K562 (cell line): ENCODE measurements around the gene AAMDC. TPM values are rescaled to one million over a fixed set of nuclear protein-coding genes. Genes with fewer than 3 reads are reported as not detected.

Source experiments
- ATAC-seq: fragments of 200-7000 bp; cut with Tn5 transposase; 3 replicates; pipeline ENCODE4 v1.9.1; 2020; ENCODE audit warnings: moderate library complexity
- BruUV-seq: library from RNA; stranded (reverse); fragments of 400-500 nt; replicated peaks from 2 replicates; lab custom pipeline; 2021; lab: Mats Ljungman, UMichigan
- CTCF ChIA-PET: fragments of 300-600 bp; formaldehyde crosslinking; extraction: SDS; loops from one replicate; lab custom pipeline; 2021; ENCODE audit warnings: low intra/inter-chr PET ratio; lab: Yijun Ruan, JAX
- POLR2A ChIA-PET: fragments of 300-600, 350-650 bp; sonication (Branson Sonifier 250); formaldehyde crosslinking; extraction: SDS; loops from one replicate; lab custom pipeline; 2021; ENCODE audit warnings: antibody characterized with exemption, inconsistent platforms; lab: Yijun Ruan, JAX
- DNase-seq, 4 experiments: peaks; one replicate each; pipeline versions ENCODE4 v3.0.0 to v3.0.0-alpha.2; 2011 to 2018; ENCODE audit warnings: low spot score in 3 of 4, mixed read lengths in 3 of 4; ENCODE audit errors: extremely low read depth in 1 of 4
- FAIRE-seq: peaks from 2 replicates; lab custom pipeline; 2011; peaks lifted over from hg19 to GRCh38; lab: Jason Lieb, UNC
- H2AFZ ChIP-seq: 2 replicates; pipeline ENCODE4 v1.6.0; 2011; ENCODE audit warnings: low read depth, low read length, control low read depth, inconsistent platforms
- H3K27ac ChIP-seq: fragments of 200-600 bp; 3 replicates; pipeline ENCODE4 v1.8.0; 2011; ENCODE audit warnings: low read depth, mild to moderate bottlenecking, control low read depth, inconsistent platforms, low read length, moderate library complexity, mixed read lengths; ENCODE audit errors: extremely low read depth
- H3K27me3 ChIP-seq, 2 experiments: fragments of 300-600 bp in 1 of 2; 2 replicates in 1 of 2; 3 replicates in 1 of 2; pipeline versions ENCODE4 v1.6.0 to v1.8.0; 2011; ENCODE audit warnings: inconsistent platforms in 2 of 2, low read length in 2 of 2, mild to moderate bottlenecking in 1 of 2, mixed read lengths in 1 of 2, moderate library complexity in 1 of 2; ENCODE audit not compliant: control insufficient read depth in 2 of 2, insufficient read depth in 2 of 2
- H3K36me3 ChIP-seq: fragments of 300-600 bp; 3 replicates; pipeline ENCODE4 v1.8.0; 2011; ENCODE audit warnings: mild to moderate bottlenecking, low read length, inconsistent platforms; ENCODE audit not compliant: control insufficient read depth, insufficient read depth
- H3K4me1 ChIP-seq, 2 experiments: fragments of 200-600 bp in 1 of 2; replicated peaks in 1 of 2; 2 replicates in 1 of 2; 3 replicates in 1 of 2; pipeline versions ENCODE4 v1.5.1 to v1.8.0; 2011; ENCODE audit warnings: inconsistent platforms in 2 of 2, low read length in 2 of 2, mild to moderate bottlenecking in 1 of 2, mixed read lengths in 1 of 2, moderate library complexity in 1 of 2; ENCODE audit not compliant: control insufficient read depth in 2 of 2, insufficient read depth in 2 of 2
- H3K4me2 ChIP-seq: 2 replicates; pipeline ENCODE4 v1.6.1; 2011; ENCODE audit warnings: low read length, control low read depth, inconsistent platforms, mixed read lengths; ENCODE audit not compliant: insufficient read depth
- H3K4me3 ChIP-seq: fragments of 200-600 bp; sonication (generic), shearing (Covaris generic); 2 replicates; pipeline ENCODE4 v1.5.1; 2016; ENCODE audit warnings: control low read depth, inconsistent platforms
- H3K79me2 ChIP-seq: fragments of 200-600 bp; 3 replicates; pipeline ENCODE4 v1.8.0; 2011; ENCODE audit warnings: low read length, inconsistent platforms; ENCODE audit not compliant: control insufficient read depth, insufficient read depth
- H3K9ac ChIP-seq, 2 experiments: 2 replicates each; pipeline versions ENCODE4 v1.6.0 to v1.6.1; 2011; ENCODE audit warnings: low read depth in 2 of 2, low read length in 2 of 2, control low read depth in 1 of 2, inconsistent platforms in 1 of 2, mild to moderate bottlenecking in 1 of 2, mixed read lengths in 1 of 2; ENCODE audit not compliant: insufficient read depth in 1 of 2
- H3K9me1 ChIP-seq: one replicate; pipeline ENCODE4 v1.6.0; 2011; ENCODE audit warnings: inconsistent platforms, mild to moderate bottlenecking, low read length, moderate library complexity; ENCODE audit not compliant: control insufficient read depth, insufficient read depth
- H3K9me3 ChIP-seq: replicated peaks from 2 replicates; pipeline ENCODE4 v1.5.1; 2011; ENCODE audit warnings: low read depth, low read length, inconsistent platforms; ENCODE audit not compliant: control insufficient read depth, insufficient read depth
- H4K20me1 ChIP-seq: replicated peaks from 2 replicates; pipeline ENCODE4 v1.6.1; 2011; ENCODE audit warnings: low read length, inconsistent platforms, mixed read lengths; ENCODE audit not compliant: control insufficient read depth, insufficient read depth
- GATAD2B ChIP-seq: fragments of 450-650 bp; IDR thresholded peaks from 2 replicates; pipeline ENCODE4 v1.6.1; 2017; ENCODE audit warnings: mild to moderate bottlenecking, borderline replicate concordance
- HNRNPL ChIP-seq: fragments of 200-400 bp; formaldehyde crosslinking; IDR thresholded peaks from 2 replicates; pipeline ENCODE4 v1.6.1; 2017; ENCODE audit warnings: low read depth, mild to moderate bottlenecking, low read length
- RHOXF2B ChIP-seq: fragments of 250-450 bp; sonication (Bioruptor Pico); conservative IDR thresholded peaks from 2 replicates; pipeline ENCODE4 v1.5.1; 2021
- SMAD3 ChIP-seq: fragments of 450-650 bp; formaldehyde crosslinking; conservative IDR thresholded peaks from 2 replicates; pipeline ENCODE4 v1.4.0; 2020; ENCODE audit warnings: mild to moderate bottlenecking
- SPI1 ChIP-seq: IDR thresholded peaks from 2 replicates; pipeline ENCODE4 v1.6.1; 2011; ENCODE audit warnings: low read depth, low read length, control low read depth, borderline replicate concordance
- TRIM24 ChIP-seq, 2 experiments: fragments of 450-650 bp; IDR thresholded peaks; 2 replicates each; pipeline ENCODE4 v1.6.1; 2016
- XRCC3 ChIP-seq: fragments of 450-650 bp; IDR thresholded peaks from 2 replicates; pipeline ENCODE4 v1.6.1; 2017; ENCODE audit warnings: mild to moderate bottlenecking, moderate library complexity
- ZC3H8 ChIP-seq: fragments of 450-650 bp; IDR thresholded peaks from 2 replicates; pipeline ENCODE4 v1.6.1; 2017
- ZNF12 ChIP-seq: sonication (generic); formaldehyde crosslinking; IDR thresholded peaks from 2 replicates; pipeline ENCODE4 v1.4.0; 2020; ENCODE audit warnings: mild to moderate bottlenecking, missing genetic modification reagents
- WGBS: fragments of 100-300 bp; shearing (Covaris generic); methylation state at CpG from one replicate; pipeline ENCODE4 v1.1.6; 2016; ENCODE audit warnings: low coverage, mixed read lengths; ENCODE audit not compliant: insufficient coverage; ENCODE audit errors: missing lambda C conversion rate; 5-methylcytosine and 5-hydroxymethylcytosine counted together
- in situ Hi-C: fragments of 300-500 bp; cut with MboI; formaldehyde crosslinking; loops from 4 replicates; pipeline ENCODE4 v1.15.0; 2018; ENCODE audit warnings: inconsistent platforms, mixed read lengths
- intact Hi-C: fragments of 100-400 bp; cut with micrococcal nuclease; formaldehyde crosslinking; loops from 2 replicates; pipeline ENCODE4 v1.14.2; 2022
- polyA plus RNA-seq, 8 experiments: library from polyadenylated mRNA; depleted of rRNA in 4 of 8; stranded (reverse) in 5 of 8; unstranded in 3 of 8; fragments of >200 nt; fragmentation: Nextera tagmentation in 2 of 8; fragmentation: Illumina TruSeq in 1 of 8; extraction: Ambion mirVana in 2 of 8; extraction: Trizol in 1 of 8; gene quantifications; 2 replicates each; pipeline versions ENCODE4 v1.2.1 to v1.2.3, GENCODE V29; 2011 to 2014; ENCODE audit warnings: inconsistent platforms in 1 of 8, missing spikeins in 1 of 8
- total RNA-seq, 7 experiments: library from RNA; depleted of rRNA in 6 of 7; stranded (reverse); fragments of >200 nt in 6 of 7; fragmentation: Illumina TruSeq in 2 of 7; extraction: Trizol in 2 of 7; gene quantifications; 2 replicates each; pipeline versions ENCODE4 v1.2.1 to v1.2.3, GENCODE V29; 2011 to 2021; ENCODE audit warnings: low replicate concordance in 1 of 7
- TF ChIP-seq, protein P1 (sequence below): sonication (generic); formaldehyde crosslinking; IDR thresholded peaks from 2 replicates; pipeline ENCODE4 v1.8.0; 2022; ENCODE audit warnings: mild to moderate bottlenecking, missing genetic modification reagents
- TF ChIP-seq, protein P2 (sequence below): IDR thresholded peaks from 2 replicates; pipeline ENCODE4 v1.6.1; 2011; ENCODE audit not compliant: insufficient read length; ENCODE audit errors: extremely low read depth
- TF ChIP-seq, protein P3 (sequence below): fragments of 150-350 bp; IDR thresholded peaks from 2 replicates; pipeline ENCODE4 v1.6.1; 2014; ENCODE audit warnings: low read depth, mild to moderate bottlenecking, low read length, borderline replicate concordance
- TF ChIP-seq, protein P4 (sequence below): fragments of 450-650 bp; IDR thresholded peaks from 2 replicates; pipeline ENCODE4 v1.6.1; 2018; ENCODE audit warnings: mild to moderate bottlenecking, low read depth; ENCODE audit not compliant: partially characterized antibody
- TF ChIP-seq, protein P5 (sequence below): fragments of 450-650 bp; IDR thresholded peaks from 2 replicates; pipeline ENCODE4 v1.6.1; 2016; ENCODE audit warnings: borderline replicate concordance

The AAMDC gene
- total and polyA plus RNA-seq, 9 of the 15 experiments (the other 6 are each of a cell fraction or from before 2014, with no cell fraction given) = 10.4 to 40.6 (median 15.6) TPM

DNA sequence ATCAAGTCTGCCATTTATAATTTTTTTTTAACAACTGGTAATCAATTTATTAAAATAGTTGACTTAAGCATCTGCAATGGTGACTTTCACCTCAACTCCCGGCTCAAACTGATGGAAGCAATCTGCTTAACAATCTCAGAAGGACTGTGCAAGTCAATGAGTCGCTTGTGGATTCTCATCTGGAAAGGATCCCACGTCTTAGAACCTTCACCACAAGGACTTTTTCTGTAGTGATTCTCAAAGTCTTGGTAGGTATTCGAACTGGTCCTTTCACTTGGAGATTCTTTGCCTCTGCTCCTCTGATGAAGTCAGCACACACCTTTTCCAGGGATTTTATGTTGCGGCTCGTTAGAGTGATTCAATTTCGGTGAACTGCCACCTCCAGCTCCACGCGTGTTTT, 7.7 kb upstream of the AAMDC start (continued):
- TF ChIP-seq, protein P1, sequence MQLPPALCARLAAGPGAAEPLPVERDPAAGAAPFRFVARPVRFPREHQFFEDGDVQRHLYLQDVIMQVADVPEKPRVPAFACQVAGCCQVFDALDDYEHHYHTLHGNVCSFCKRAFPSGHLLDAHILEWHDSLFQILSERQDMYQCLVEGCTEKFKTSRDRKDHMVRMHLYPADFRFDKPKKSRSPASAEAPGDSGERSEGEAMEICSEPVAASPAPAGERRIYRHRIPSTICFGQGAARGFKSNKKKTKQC (CRISPR knock-in tag) = no peak

DNA sequence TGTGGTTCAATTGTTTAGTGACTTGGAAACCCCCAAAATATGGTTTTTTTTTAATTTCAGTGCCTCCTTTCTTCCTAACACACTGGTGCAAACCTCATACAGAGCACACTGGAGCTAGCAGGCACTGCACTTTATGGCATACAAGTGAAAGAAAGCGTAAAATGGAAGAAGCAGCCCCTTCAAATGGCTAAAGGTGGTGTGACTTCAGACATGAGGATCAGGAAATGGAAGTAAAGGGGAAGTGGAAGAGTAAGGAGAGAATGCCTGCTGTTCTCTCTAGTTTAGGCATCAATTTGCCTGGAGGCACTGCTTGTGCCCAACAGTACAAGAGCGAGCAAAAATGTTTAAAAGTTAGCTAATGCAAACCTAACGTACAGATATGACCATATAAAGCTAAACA, 6.1 kb upstream of the AAMDC start:
- no TSS peak for BruUV-seq
- Histone ChIP-seq H4K20me1 (peaks cover 10% of the 10 kb centered on the region), H3K4me3 (no peak overlapping the region), H3K9ac (no peak overlapping the region), H2AFZ (no peak overlapping the region), H3K4me1 (peaks cover under 1 to 4% of the 10 kb centered on the region in 2 experiments; a peak in 1 of 5 replicates), H3K9me1 (no peaks in the 10 kb centered on the region), H3K27ac (no peak overlapping the region), H3K4me2 (no peak overlapping the region), H3K27me3 (no peaks in the 10 kb centered on the region), H3K9me3 (peaks cover 4% of the 10 kb centered on the region), H3K36me3 (peaks cover 56% of the 10 kb centered on the region; the same call in 2 of the 3 replicates), H3K79me2 (peaks cover 97% of the 10 kb centered on the region)
- in situ Hi-C loops (no loop called here), intact Hi-C loops (no loop called here)
- ChIA-PET CTCF (no interaction called here), POLR2A (no interaction called here)
- FAIRE-seq (no peak), ATAC-seq (no peak), DNase-seq (peak in 2 of 4 experiments; percentile 13 to 17)
- 96% methylated on average over 3 of the region's 3 CpGs for WGBS
- TF ChIP-seq, protein P2, sequence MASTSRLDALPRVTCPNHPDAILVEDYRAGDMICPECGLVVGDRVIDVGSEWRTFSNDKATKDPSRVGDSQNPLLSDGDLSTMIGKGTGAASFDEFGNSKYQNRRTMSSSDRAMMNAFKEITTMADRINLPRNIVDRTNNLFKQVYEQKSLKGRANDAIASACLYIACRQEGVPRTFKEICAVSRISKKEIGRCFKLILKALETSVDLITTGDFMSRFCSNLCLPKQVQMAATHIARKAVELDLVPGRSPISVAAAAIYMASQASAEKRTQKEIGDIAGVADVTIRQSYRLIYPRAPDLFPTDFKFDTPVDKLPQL = no peak
- TF ChIP-seq ZC3H8 = no peak
- TF ChIP-seq, protein P3, sequence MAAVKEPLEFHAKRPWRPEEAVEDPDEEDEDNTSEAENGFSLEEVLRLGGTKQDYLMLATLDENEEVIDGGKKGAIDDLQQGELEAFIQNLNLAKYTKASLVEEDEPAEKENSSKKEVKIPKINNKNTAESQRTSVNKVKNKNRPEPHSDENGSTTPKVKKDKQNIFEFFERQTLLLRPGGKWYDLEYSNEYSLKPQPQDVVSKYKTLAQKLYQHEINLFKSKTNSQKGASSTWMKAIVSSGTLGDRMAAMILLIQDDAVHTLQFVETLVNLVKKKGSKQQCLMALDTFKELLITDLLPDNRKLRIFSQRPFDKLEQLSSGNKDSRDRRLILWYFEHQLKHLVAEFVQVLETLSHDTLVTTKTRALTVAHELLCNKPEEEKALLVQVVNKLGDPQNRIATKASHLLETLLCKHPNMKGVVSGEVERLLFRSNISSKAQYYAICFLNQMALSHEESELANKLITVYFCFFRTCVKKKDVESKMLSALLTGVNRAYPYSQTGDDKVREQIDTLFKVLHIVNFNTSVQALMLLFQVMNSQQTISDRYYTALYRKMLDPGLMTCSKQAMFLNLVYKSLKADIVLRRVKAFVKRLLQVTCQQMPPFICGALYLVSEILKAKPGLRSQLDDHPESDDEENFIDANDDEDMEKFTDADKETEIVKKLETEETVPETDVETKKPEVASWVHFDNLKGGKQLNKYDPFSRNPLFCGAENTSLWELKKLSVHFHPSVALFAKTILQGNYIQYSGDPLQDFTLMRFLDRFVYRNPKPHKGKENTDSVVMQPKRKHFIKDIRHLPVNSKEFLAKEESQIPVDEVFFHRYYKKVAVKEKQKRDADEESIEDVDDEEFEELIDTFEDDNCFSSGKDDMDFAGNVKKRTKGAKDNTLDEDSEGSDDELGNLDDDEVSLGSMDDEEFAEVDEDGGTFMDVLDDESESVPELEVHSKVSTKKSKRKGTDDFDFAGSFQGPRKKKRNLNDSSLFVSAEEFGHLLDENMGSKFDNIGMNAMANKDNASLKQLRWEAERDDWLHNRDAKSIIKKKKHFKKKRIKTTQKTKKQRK = no peak
- no peak for TF ChIP-seq RHOXF2B (CRISPR knock-in tag)
- no peak for TF ChIP-seq SMAD3
- TF ChIP-seq, protein P4, sequence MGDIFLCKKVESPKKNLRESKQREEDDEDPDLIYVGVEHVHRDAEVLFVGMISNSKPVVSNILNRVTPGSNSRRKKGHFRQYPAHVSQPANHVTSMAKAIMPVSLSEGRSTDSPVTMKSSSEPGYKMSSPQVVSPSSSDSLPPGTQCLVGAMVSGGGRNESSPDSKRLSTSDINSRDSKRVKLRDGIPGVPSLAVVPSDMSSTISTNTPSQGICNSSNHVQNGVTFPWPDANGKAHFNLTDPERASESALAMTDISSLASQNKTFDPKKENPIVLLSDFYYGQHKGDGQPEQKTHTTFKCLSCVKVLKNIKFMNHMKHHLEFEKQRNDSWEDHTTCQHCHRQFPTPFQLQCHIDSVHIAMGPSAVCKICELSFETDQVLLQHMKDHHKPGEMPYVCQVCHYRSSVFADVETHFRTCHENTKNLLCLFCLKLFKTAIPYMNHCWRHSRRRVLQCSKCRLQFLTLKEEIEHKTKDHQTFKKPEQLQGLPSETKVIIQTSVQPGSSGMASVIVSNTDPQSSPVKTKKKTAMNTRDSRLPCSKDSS = peak; percentile 47
- peak; percentile 28 to 73; a peak in 2 of 4 replicates for TF ChIP-seq TRIM24 (IDR thresholded peaks at IDR 0.05)
- no peak for TF ChIP-seq ZNF12
- TF ChIP-seq, protein P5, sequence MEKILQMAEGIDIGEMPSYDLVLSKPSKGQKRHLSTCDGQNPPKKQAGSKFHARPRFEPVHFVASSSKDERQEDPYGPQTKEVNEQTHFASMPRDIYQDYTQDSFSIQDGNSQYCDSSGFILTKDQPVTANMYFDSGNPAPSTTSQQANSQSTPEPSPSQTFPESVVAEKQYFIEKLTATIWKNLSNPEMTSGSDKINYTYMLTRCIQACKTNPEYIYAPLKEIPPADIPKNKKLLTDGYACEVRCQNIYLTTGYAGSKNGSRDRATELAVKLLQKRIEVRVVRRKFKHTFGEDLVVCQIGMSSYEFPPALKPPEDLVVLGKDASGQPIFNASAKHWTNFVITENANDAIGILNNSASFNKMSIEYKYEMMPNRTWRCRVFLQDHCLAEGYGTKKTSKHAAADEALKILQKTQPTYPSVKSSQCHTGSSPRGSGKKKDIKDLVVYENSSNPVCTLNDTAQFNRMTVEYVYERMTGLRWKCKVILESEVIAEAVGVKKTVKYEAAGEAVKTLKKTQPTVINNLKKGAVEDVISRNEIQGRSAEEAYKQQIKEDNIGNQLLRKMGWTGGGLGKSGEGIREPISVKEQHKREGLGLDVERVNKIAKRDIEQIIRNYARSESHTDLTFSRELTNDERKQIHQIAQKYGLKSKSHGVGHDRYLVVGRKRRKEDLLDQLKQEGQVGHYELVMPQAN = no peak
- TF ChIP-seq XRCC3 = 0 out of 2 replicates have a peak, but pooled peaks have one; percentile 56
- no peak for TF ChIP-seq GATAD2B
- TF ChIP-seq SPI1 = peak; percentile 75
- TF ChIP-seq HNRNPL = no peak
